ENCODE data around the gene FANK1. TPM values are rescaled to one million over a fixed set of nuclear protein-coding genes. Genes with fewer than 3 reads are reported as not detected.

Gene FANK1
- total and polyA plus RNA-seq, 2 experiments from 2014 or later: 10.2 to 13.3 TPM

DNA sequence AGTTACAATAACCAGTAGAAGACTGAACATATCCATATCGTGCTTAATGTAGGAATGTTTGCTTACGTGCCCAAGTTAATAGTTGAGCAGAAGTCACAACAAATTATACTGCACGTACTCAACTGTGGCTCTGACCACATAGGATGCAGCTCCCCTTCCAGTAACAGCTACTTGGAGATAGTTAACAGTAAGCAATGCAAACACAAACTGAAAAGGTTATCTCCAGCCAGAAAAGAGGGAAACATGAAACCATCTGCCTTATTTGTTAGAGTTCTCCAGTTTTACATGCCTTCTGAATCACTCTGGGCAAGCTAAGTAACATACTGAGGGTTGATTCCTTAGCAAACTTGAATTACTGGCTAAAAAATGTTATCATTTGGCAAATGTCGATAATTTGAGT is 25.0 kb upstream of the FANK1 start:
- H3K4me3 ChIP-seq: no peak overlapping the region
- H3K27me3 ChIP-seq (replicated peaks; ENCODE audit: insufficient read depth): no peaks in the 10 kb centered on the region
- 93 to 97% methylated on average over 4 of the region's 4 CpGs for WGBS, 2 experiments (ENCODE audit: low coverage in 1 of 2, low lambda C conversion rate in 2 of 2, missing lambda C conversion rate in 2 of 2)
- no peak overlapping the region for H3K4me2 ChIP-seq (ENCODE audit: unreplicated experiment)
- no peak overlapping the region for H3K9ac ChIP-seq
- H3F3A ChIP-seq (ENCODE audit: insufficient read depth): no peaks in the 10 kb centered on the region
- H2AFZ ChIP-seq: no peak overlapping the region
- H3K4me1 ChIP-seq (ENCODE audit: insufficient read depth): no peaks in the 10 kb centered on the region
- TF ChIP-seq EZH2phosphoT487 (IDR thresholded peaks at IDR 0.05; ENCODE audit: insufficient read depth, low read depth): no peak
- TF ChIP-seq EZH2 (IDR thresholded peaks at IDR 0.05; ENCODE audit: insufficient read depth, poor library complexity, severe bottlenecking): no peak
- no peaks in the 10 kb centered on the region for H4K20me1 ChIP-seq (ENCODE audit: insufficient read depth)
- no peaks in the 10 kb centered on the region for H3K9me3 ChIP-seq (ENCODE audit: low read depth)
- H3K79me2 ChIP-seq (ENCODE audit: insufficient read depth): 0 out of 2 replicates have a peak, but pooled peaks cover 15% of the 10 kb centered on the region
- no peaks in the 10 kb centered on the region for H3K9me2 ChIP-seq (ENCODE audit: insufficient read depth)
- peaks cover 4% of the 10 kb centered on the region for H3K36me3 ChIP-seq (ENCODE audit: low read depth)
- H3K27ac ChIP-seq: no peak overlapping the region
- in situ Hi-C loops (cut with MboI): no loop called here
- no peak for DNase-seq

DNA sequence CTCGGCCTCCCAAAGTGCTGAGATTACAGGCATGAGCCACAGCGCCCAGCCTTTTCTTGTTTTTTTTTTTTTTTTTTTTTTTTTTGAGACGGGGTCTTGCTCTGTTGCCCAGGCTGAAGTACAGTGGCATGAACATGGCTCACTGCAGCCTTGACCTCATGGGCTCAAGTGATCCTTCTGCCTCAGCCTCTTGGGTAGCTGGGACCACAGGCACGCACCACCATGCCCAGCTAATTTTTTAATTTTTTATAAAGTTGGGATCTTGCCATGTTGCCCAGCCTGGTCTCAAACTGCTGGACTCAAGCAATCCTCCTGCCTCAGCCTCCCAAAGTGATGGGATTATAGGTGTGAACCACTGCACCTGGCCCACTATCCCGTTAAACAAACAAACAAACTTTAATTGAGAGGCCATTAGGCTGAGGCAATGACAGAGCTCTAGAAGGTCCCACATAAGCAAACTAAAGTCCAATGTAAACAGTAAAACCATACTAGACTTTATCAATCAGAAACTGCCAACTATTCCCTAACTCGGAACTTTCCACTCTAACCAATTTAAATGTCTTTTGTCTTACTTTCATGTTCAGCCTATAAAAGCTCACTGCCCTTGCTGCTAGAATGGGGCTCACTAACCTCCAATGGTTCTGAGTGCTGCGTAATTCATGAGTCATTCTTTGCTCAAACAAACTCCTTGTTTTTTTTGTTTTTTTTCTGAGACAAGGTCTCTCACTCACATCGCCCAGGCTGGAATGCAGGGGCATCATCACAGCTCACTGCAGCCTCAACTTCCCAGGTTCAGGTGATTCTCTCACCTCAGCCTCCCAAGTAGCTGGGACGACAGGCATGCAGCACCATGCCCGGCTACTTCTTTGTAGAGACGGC is 17.2 kb upstream of the FANK1 start:
- TF ChIP-seq EZH2 (IDR thresholded peaks at IDR 0.05; ENCODE audit: insufficient read depth, poor library complexity, severe bottlenecking): no peak
- no peak for TF ChIP-seq EZH2phosphoT487 (IDR thresholded peaks at IDR 0.05; ENCODE audit: insufficient read depth, low read depth)
- no peaks in the 10 kb centered on the region for H4K20me1 ChIP-seq (ENCODE audit: insufficient read depth)
- peaks cover 14% of the 10 kb centered on the region for H3K36me3 ChIP-seq (ENCODE audit: low read depth)
- no peak overlapping the region for H3K4me3 ChIP-seq
- peak overlapping the region; percentile 56 for H3K4me2 ChIP-seq (ENCODE audit: unreplicated experiment)
- no peak overlapping the region for H3K9ac ChIP-seq
- H3K27ac ChIP-seq: peak overlapping the region; percentile 51
- peak; percentile 91 for DNase-seq
- H3K27me3 ChIP-seq (replicated peaks; ENCODE audit: insufficient read depth): no peaks in the 10 kb centered on the region
- H3K4me1 ChIP-seq (ENCODE audit: insufficient read depth): peaks cover 9% of the 10 kb centered on the region
- WGBS, 2 experiments (ENCODE audit: low coverage in 1 of 2, low lambda C conversion rate in 2 of 2, missing lambda C conversion rate in 2 of 2): 65 to 68% methylated on average over 10 to 11 of the region's 11 CpGs
- in situ Hi-C loops (cut with MboI): no loop called here
- peaks cover 51% of the 10 kb centered on the region for H3K79me2 ChIP-seq (ENCODE audit: insufficient read depth)
- no peak overlapping the region for H2AFZ ChIP-seq
- H3K9me3 ChIP-seq (ENCODE audit: low read depth): no peaks in the 10 kb centered on the region
- peaks cover 13% of the 10 kb centered on the region; the same call in 1 of the 2 replicates for H3F3A ChIP-seq (ENCODE audit: insufficient read depth)
- no peaks in the 10 kb centered on the region for H3K9me2 ChIP-seq (ENCODE audit: insufficient read depth)

DNA sequence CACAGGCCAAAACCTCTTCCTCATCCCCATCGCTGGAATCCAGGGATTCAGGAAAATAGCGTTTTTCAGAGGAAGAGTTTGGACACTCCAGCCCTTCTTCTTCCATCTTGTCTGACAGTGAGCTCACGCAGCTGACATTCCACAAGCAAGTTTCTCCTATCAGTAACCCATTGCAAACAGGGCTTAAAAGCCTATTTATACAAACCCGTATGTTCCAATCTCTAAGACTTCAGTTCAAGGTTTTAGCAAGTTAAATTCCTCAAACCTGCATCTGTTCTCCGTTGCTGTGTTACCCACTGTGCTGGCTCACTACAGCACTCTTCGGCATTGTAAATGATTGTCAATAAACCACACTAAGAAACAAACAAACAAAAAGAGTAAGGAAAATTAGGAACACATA is 15.6 kb upstream of the FANK1 start:
- Histone ChIP-seq H3K36me3 (ENCODE audit: low read depth) (peaks cover 14% of the 10 kb centered on the region), H4K20me1 (ENCODE audit: insufficient read depth) (no peaks in the 10 kb centered on the region), H3K9me2 (ENCODE audit: insufficient read depth) (no peaks in the 10 kb centered on the region), H3K27me3 (replicated peaks; ENCODE audit: insufficient read depth) (no peaks in the 10 kb centered on the region), H3K79me2 (ENCODE audit: insufficient read depth) (peaks cover 60% of the 10 kb centered on the region), H3K4me3 (no peak overlapping the region), H3K9ac (no peak overlapping the region), H2AFZ (no peak overlapping the region), H3K4me2 (ENCODE audit: unreplicated experiment) (no peak overlapping the region), H3K4me1 (ENCODE audit: insufficient read depth) (peaks cover 9% of the 10 kb centered on the region), H3K27ac (no peak overlapping the region), H3K9me3 (ENCODE audit: low read depth) (no peaks in the 10 kb centered on the region), H3F3A (ENCODE audit: insufficient read depth) (peaks cover 13% of the 10 kb centered on the region; the same call in 1 of the 2 replicates)
- in situ Hi-C loops (cut with MboI): no loop called here
- WGBS, 2 experiments (ENCODE audit: low coverage in 1 of 2, low lambda C conversion rate in 2 of 2, missing lambda C conversion rate in 2 of 2): 74% methylated on average over 6 of the region's 6 CpGs
- DNase-seq: no peak
- TF ChIP-seq EZH2 (IDR thresholded peaks at IDR 0.05; ENCODE audit: insufficient read depth, poor library complexity, severe bottlenecking): no peak

DNA sequence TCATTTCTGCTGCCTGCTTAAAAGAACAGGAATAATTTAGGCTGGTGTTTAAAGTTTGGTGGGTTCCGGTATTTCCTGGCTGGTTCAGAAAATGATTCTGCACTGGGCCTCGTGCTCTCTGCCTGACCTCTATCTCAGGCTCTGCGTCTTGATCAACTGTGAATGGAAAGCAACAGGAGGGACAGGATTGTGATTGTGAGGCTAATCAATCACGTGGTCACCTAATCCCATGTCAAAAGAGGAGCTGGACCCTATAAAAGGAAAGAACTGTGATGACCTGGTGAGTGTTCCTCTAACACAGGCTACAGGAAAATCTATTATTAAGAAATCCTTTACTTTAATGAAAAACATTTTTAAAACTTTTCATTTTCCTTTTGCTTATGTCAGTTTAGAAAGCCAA is 15.2 kb upstream of the FANK1 start, which contains the start of gene DHX32:
DHX32 (minus strand) TSS at position 101 of the 400 bp plus-strand sequence. CDS start 468 bp downstream, outside the sequence.
- in situ Hi-C loops (cut with MboI): no loop called here
- no peak within 1 kb of the TSS for H3K4me2 ChIP-seq (ENCODE audit: unreplicated experiment)

More for the DNA sequence above, 15.2 kb upstream of the FANK1 start, which contains the start of gene DHX32:
- H3K9me2 ChIP-seq (ENCODE audit: insufficient read depth): no peaks in the 10 kb centered on the region
- H3K79me2 ChIP-seq (ENCODE audit: insufficient read depth): peaks cover 60% of the 10 kb centered on the region
- no peaks in the 10 kb centered on the region for H3K27me3 ChIP-seq (replicated peaks; ENCODE audit: insufficient read depth)
- no peak within 1 kb of the TSS for H3K9ac ChIP-seq
- peaks cover 9% of the 10 kb centered on the region for H3K4me1 ChIP-seq (ENCODE audit: insufficient read depth)
- H3K27ac ChIP-seq: no peak within 1 kb of the TSS
- 73 to 78% methylated on average over 4 of the region's 4 CpGs for WGBS, 2 experiments (ENCODE audit: low coverage in 1 of 2, low lambda C conversion rate in 2 of 2, missing lambda C conversion rate in 2 of 2)
- peaks cover 13% of the 10 kb centered on the region; the same call in 1 of the 2 replicates for H3F3A ChIP-seq (ENCODE audit: insufficient read depth)
- no peak within 1 kb of the TSS for H3K4me3 ChIP-seq
- DNase-seq: no peak
- no peak within 1 kb of the TSS for H2AFZ ChIP-seq
- no peaks in the 10 kb centered on the region for H3K9me3 ChIP-seq (ENCODE audit: low read depth)
- H3K36me3 ChIP-seq (ENCODE audit: low read depth): peaks cover 11% of the 10 kb centered on the region
- H4K20me1 ChIP-seq (ENCODE audit: insufficient read depth): no peaks in the 10 kb centered on the region
- TF ChIP-seq EZH2 (IDR thresholded peaks at IDR 0.05; ENCODE audit: insufficient read depth, poor library complexity, severe bottlenecking) (no peak), EZH2phosphoT487 (IDR thresholded peaks at IDR 0.05; ENCODE audit: insufficient read depth, low read depth) (no peak)
